Psoas muscle (tissue), 8 donors: ENCODE results near the gene VKORC1L1. TPM values are rescaled to one million over a fixed set of nuclear protein-coding genes. Genes with fewer than 3 reads are reported as not detected.
"Not testable (repeated sequence)": the region's sequence is repeated elsewhere in the genome, so short reads cannot be mapped to it uniquely, and the experiment has no call there.

Experiments
- ATAC-seq, 4 donors: fragments of 200-7000 bp; cut with Tn5 transposase; one replicate each; pipeline ENCODE4 v1.9.1; 2020; ENCODE audit warnings: moderate library complexity in 3 of 4, mild to moderate bottlenecking in 2 of 4
- DNase-seq, 2 donors: peaks; one replicate each; pipeline ENCODE4 v3.0.0-alpha.2; 2020
- H3K27ac ChIP-seq: fragments of 200-600 bp; one replicate; pipeline ENCODE4 v1.8.0; 2022
- H3K27me3 ChIP-seq, 3 donors: fragments of 200-600 bp in 1 of 3; one replicate each; pipeline versions ENCODE4 v1.6.1 to v1.8.0; 2013 to 2022; ENCODE audit warnings: low read length in 2 of 3, mild to moderate bottlenecking in 2 of 3, moderate library complexity in 1 of 3; ENCODE audit not compliant: insufficient read depth in 3 of 3
- H3K36me3 ChIP-seq, 2 donors: fragments of 200-600 bp in 1 of 2; one replicate each; pipeline versions ENCODE4 v1.6.1 to v1.8.0; 2013 to 2022; ENCODE audit warnings: low read depth in 1 of 2, mild to moderate bottlenecking in 1 of 2, moderate library complexity in 1 of 2; ENCODE audit not compliant: insufficient read depth in 1 of 2
- H3K4me1 ChIP-seq: fragments of 200-600 bp; one replicate; pipeline ENCODE4 v1.8.0; 2022
- H3K4me3 ChIP-seq: fragments of 200-600 bp; one replicate; pipeline ENCODE4 v1.8.0; 2022; ENCODE audit warnings: mild to moderate bottlenecking
- H3K9me3 ChIP-seq: fragments of 200-600 bp; one replicate; pipeline ENCODE4 v1.8.0; 2022
- WGBS, 3 donors: extraction: QIAGEN DNeasy Blood & Tissue Kit; methylation state at CpG; one replicate each; pipeline versions ENCODE4 v1.1.6 to v1.1.7; 2013; 5-methylcytosine and 5-hydroxymethylcytosine counted together
- intact Hi-C, 2 donors: fragments of 100-400 bp; cut with DNase I; formaldehyde crosslinking; loops; one replicate each; pipeline versions ENCODE4 v1.11.0 to v1.14.2; 2022
- polyA plus RNA-seq, 3 donors: library from polyadenylated mRNA; stranded (reverse); fragments of 200-250 nt; gene quantifications; one replicate each; pipeline ENCODE4 v1.2.3, GENCODE V29; 2013
- total RNA-seq, 4 donors: library from RNA; stranded (reverse); fragmentation: NEBNext Ultra II Directional in 2 of 4; extraction: Animal tissue kit (Norgen Biotek cat#: 25700) in 2 of 4; gene quantifications; one replicate each; pipeline versions ENCODE4 v1.2.1 to v1.2.4, GENCODE V29; 2021 to 2023
- TF ChIP-seq, protein P1 (sequence below): fragments of 200-600 bp; IDR thresholded peaks from one replicate; pipeline ENCODE4 v1.8.0; 2022; ENCODE audit warnings: antibody characterized with exemption
- donor health status: healthy with polysubstance abuse.
- donor health status: DM: no; HTN: no; CAD: no; lungs with moderate emphysema.
- donor health status: Bipolar disorder and iron deficiency.
- donor health status: healthy.
- donor health status: DM: yes; HTN: yes; CAD: no.
- donor health status: DM: no; HTN: no; CAD: no.
- donor health status: DM: no; HTN: no; CAD: no.
- donor health status: DM: yes; HTN: yes; CAD: no.

The VKORC1L1 gene
- total and polyA plus RNA-seq, 7 donors: 9.9 to 24.4 (median 19.4) TPM

DNA sequence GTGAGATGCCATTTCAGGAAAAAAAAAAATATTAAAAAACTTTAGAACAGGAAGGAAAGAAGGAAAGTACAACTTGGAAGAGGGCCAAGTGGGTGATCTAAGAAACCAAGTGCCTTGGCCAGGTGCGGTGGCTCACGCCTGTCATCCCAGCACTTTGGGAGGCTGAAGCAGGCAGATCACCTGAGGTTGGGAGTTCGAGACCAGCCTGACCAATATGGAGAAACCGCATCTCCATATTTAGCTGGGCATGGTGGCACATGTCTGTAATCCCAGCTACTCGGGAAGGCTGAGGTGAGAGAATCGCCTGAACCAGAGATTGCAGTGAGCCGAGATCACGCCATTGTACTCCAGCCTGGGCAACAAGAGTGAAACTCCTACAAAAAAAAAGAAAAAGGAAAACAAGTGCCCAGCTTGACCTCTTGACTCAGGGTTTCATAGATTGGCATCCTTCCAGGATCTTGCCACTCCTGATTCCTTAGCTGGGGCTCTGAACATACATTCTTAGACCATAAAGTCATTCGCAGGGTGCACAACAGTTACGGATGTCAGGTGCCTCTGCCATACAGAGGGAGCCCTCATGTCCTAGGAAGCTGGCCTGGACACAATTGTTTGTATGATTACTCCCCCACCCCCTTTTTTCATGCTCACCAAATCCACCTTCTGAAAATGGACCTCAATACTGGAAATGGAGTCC, 111.2 kb downstream of the VKORC1L1 start:
- Histone ChIP-seq H3K27me3 (no peaks in the 10 kb centered on the region), H3K4me1 (peaks cover 13% of the 10 kb centered on the region), H3K9me3 (no peaks in the 10 kb centered on the region), H3K27ac (no peak overlapping the region), H3K36me3 (peaks cover 4 to 11% of the 10 kb centered on the region in 2 donors), H3K4me3 (no peak overlapping the region)
- WGBS, 3 donors: 91 to 94% (median 92%) methylated on average over 10 of the region's 10 CpGs
- intact Hi-C loops: loop anchor here in 1 of 2 donors (10.0 kb wide), 1 partner anchor 109 kb away; the partner anchor contains the start of gene VKORC1L1
- no peak for ATAC-seq
- TF ChIP-seq, protein P1, sequence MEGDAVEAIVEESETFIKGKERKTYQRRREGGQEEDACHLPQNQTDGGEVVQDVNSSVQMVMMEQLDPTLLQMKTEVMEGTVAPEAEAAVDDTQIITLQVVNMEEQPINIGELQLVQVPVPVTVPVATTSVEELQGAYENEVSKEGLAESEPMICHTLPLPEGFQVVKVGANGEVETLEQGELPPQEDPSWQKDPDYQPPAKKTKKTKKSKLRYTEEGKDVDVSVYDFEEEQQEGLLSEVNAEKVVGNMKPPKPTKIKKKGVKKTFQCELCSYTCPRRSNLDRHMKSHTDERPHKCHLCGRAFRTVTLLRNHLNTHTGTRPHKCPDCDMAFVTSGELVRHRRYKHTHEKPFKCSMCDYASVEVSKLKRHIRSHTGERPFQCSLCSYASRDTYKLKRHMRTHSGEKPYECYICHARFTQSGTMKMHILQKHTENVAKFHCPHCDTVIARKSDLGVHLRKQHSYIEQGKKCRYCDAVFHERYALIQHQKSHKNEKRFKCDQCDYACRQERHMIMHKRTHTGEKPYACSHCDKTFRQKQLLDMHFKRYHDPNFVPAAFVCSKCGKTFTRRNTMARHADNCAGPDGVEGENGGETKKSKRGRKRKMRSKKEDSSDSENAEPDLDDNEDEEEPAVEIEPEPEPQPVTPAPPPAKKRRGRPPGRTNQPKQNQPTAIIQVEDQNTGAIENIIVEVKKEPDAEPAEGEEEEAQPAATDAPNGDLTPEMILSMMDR: no peak
- no peak for DNase-seq

DNA sequence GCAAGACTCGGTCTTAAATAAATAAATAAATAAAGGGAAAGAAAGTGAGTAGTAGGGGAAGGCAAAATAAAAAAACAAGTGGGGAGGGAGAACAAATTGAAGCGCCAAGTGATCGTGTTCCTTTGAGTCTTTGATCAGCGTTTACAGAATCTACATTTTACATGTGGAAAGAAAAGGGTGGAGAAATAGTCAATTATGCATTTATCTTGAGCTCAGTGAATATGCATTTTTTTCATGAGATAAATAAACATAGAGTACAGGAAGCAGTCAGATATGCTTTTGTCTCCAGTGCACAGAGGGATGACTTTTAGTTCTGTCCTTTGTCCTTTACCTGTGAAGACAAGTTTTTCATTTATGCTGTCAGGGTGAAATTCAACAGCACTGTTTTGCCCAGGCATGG, 115.2 kb downstream of the VKORC1L1 start:
- H3K27ac ChIP-seq: no peak overlapping the region
- H3K4me3 ChIP-seq: no peak overlapping the region
- WGBS, 3 donors: 74 to 82% (median 79%) methylated on average over 4 of the region's 4 CpGs
- no peaks in the 10 kb centered on the region for H3K27me3 ChIP-seq
- H3K4me1 ChIP-seq: no peaks in the 10 kb centered on the region
- ATAC-seq: no peak
- no peaks in the 10 kb centered on the region for H3K9me3 ChIP-seq
- no peak for DNase-seq
- intact Hi-C loops: loop anchor here in 1 of 2 donors (10.0 kb wide), 1 partner anchor 113 kb away; the partner anchor contains the start of gene VKORC1L1
- TF ChIP-seq, protein P1: no peak
- H3K36me3 ChIP-seq: no peaks in the 10 kb centered on the region

DNA sequence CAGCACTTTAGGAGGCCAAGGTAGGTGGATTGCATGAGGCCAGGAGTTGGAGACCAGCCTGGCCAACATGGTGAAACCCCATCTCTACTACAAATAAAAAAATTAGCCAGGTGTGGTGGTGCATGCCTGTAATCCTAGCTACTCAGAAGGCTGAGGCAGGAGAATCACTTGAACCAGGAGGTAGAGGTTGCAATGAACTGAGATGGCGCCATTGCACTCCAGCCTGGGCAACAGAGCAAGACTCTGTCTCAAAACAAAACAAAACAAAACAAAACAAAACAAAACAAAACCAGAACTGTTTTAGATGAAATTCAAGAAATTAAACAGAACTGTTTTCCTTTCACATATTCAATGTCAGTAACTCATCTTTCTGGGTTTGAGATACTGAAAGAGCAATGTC, 115.6 kb downstream of the VKORC1L1 start:
- DNase-seq, ATAC-seq, H3K4me1 ChIP-seq, H3K27me3 ChIP-seq, H3K9me3 ChIP-seq, H3K4me3 ChIP-seq, H3K27ac ChIP-seq, H3K36me3 ChIP-seq: not testable (repeated sequence)
- intact Hi-C loops: loop anchor here in 1 of 2 donors (10.0 kb wide), 1 partner anchor 114 kb away; the partner anchor contains the start of gene VKORC1L1
- 84 to 93% (median 89%) methylated on average over 1 of the region's 1 CpG for WGBS, 3 donors

DNA sequence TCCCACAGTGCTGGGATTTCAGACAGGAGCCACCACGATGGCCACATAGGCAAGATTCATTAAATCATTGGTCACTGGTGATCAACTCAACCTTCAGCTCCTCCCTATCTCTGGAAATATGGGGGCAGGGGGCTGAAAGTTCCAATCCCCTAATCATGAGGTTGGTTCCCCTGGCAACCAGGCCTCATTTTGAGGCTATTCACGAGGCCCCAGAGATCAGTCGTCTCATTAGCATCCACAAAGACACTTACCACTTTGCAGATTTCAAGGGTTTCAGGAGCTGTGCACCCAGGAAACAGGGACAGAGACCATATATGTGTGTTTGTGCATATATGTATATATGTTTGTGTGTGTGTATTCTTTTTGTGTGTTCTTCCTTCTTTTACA, 116.8 kb downstream of the VKORC1L1 start:
- Histone ChIP-seq H3K9me3 (no peaks in the 10 kb centered on the region), H3K27ac (no peak overlapping the region), H3K27me3 (no peaks in the 10 kb centered on the region), H3K36me3 (no peaks in the 10 kb centered on the region), H3K4me3 (no peak overlapping the region), H3K4me1 (no peaks in the 10 kb centered on the region)
- WGBS, 3 donors: 48 to 62% (median 54%) methylated on average over 3 of the region's 3 CpGs
- ATAC-seq (no peak), DNase-seq (no peak)
- TF ChIP-seq, protein P1: no peak
- intact Hi-C loops: loop anchor here in 1 of 2 donors (10.0 kb wide), 1 partner anchor 115 kb away; the partner anchor contains the start of gene VKORC1L1

DNA sequence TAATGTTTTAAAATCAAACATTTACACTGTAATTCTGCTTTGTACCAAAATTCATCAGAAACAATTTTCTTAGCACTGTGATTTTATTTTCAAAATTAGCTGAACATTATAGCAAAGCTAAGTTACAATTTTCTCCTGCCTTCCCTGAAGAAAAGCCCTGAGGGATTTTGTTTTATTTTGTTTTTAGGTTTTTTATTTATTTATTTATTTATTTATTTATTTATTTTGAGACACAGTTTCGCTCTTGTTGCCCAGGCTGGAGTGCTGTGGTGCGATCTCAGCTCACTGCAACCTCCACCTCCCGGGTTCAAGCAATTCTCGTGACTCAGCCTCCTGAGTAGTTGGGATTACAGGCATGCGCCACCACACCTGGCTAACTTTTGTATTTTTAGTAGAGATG, 119.0 kb downstream of the VKORC1L1 start:
- H3K27ac ChIP-seq, H3K4me1 ChIP-seq, intact Hi-C loops, H3K4me3 ChIP-seq, H3K9me3 ChIP-seq, ATAC-seq, H3K36me3 ChIP-seq, DNase-seq, H3K27me3 ChIP-seq: not testable (repeated sequence)
- WGBS, 3 donors: 91 to 94% (median 94%) methylated on average over 5 of the region's 5 CpGs
